Activated CD4-positive, alpha-beta memory T cell treated with anti-CD3 and anti-CD28 coated beads for 36 hours (primary cell): ENCODE results near the gene SLC24A3. TPM values are rescaled to one million over a fixed set of nuclear protein-coding genes. Genes with fewer than 3 reads are reported as not detected.

Source experiments
- CTCF ChIA-PET: fragments of 350-600 bp; sonication (Branson Sonifier 250); formaldehyde crosslinking; loops from one replicate; lab custom pipeline; 2021; ENCODE audit warnings: antibody characterized with exemption, inconsistent platforms; lab: Charles Lee
- POLR2A ChIA-PET: fragments of 350-600 bp; sonication (Branson Sonifier 250); formaldehyde crosslinking; loops from one replicate; lab custom pipeline; 2021; ENCODE audit warnings: antibody characterized with exemption; lab: Charles Lee
- DNase-seq: peaks from one replicate; pipeline ENCODE4 v3.0.0-alpha.2; 2020
- H3K27ac Mint-ChIP-seq: one replicate; pipeline ENCODE4 v1.8.0; 2021; ENCODE audit warnings: mixed read lengths
- H3K27me3 Mint-ChIP-seq: one replicate; pipeline ENCODE4 v1.8.0; 2021; ENCODE audit warnings: mixed read lengths
- H3K36me3 Mint-ChIP-seq: one replicate; pipeline ENCODE4 v1.8.0; 2021; ENCODE audit warnings: mixed read lengths
- H3K4me1 Mint-ChIP-seq: one replicate; pipeline ENCODE4 v1.8.0; 2021; ENCODE audit warnings: low read depth, mixed read lengths
- H3K4me3 Mint-ChIP-seq: one replicate; pipeline ENCODE4 v1.8.0; 2021; ENCODE audit warnings: mild to moderate bottlenecking, mixed read lengths
- H3K9me3 Mint-ChIP-seq: one replicate; pipeline ENCODE4 v1.8.0; 2021; ENCODE audit warnings: mixed read lengths
- intact Hi-C: fragments of 100-400 bp; cut with micrococcal nuclease; formaldehyde crosslinking; loops from one replicate; pipeline ENCODE4 v1.15.1; 2023
- total RNA-seq, 2 experiments: library from RNA; stranded (reverse); gene quantifications; one replicate each; pipeline ENCODE4 v1.2.3, GENCODE V29; 2021

SLC24A3 gene
- total RNA-seq, 2 experiments from 2014 or later: not detected

DNA sequence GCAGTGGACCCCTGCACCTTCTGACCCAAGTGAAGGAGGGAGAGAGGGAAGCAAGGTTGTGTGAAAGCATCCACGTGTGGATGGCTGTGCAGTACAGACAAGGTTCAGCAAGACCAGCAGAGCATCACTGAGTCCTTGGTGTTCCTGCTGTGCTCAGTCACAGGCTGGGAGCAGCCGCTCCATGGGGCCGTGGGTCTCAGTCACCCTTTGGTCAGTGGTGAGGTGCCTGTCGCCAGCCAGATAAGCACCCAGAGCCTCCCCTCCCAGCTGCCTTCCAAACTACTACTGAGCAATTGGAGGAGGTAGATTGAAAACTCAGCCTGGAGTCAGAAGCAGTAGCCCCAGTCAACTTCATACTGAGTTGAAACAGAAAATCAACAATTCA is 218.9 kb downstream of the SLC24A3 start:
- ChIA-PET CTCF (no interaction called here), POLR2A (no interaction called here)
- H3K4me3 Mint-ChIP-seq: no peak overlapping the region

DNA sequence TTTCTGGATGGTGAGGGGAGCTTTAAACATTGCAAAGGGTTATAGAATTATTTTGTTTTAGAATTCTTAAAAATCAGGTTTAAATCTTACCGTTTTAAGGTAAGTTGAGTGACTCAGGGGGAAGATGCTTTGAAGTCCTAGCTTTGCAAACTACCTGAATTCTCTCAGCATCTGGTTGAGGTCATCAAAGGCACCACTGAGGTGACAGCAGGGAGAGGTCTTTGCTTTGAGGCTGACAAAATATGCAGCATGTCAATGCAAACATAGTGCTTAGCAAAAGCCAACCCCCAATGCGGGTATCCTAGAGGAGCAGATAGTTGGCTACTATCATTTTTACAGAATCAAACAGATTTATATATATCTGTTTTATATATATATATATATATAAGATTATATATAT is 219.5 kb downstream of the SLC24A3 start:
- intact Hi-C loops: no loop called here
- peaks cover 2% of the 10 kb centered on the region for H3K27me3 Mint-ChIP-seq
- H3K27ac Mint-ChIP-seq: no peak overlapping the region
- H3K36me3 Mint-ChIP-seq: no peaks in the 10 kb centered on the region
- no peak for DNase-seq
- H3K9me3 Mint-ChIP-seq: no peaks in the 10 kb centered on the region
- POLR2A ChIA-PET: no interaction called here
- no peaks in the 10 kb centered on the region for H3K4me1 Mint-ChIP-seq
- CTCF ChIA-PET: no interaction called here
- H3K4me3 Mint-ChIP-seq: no peak overlapping the region

More for the DNA sequence above, 218.9 kb downstream of the SLC24A3 start:
- Mint-ChIP-seq H3K27ac (no peak overlapping the region), H3K4me1 (no peaks in the 10 kb centered on the region), H3K27me3 (peaks cover 2% of the 10 kb centered on the region), H3K9me3 (no peaks in the 10 kb centered on the region), H3K36me3 (no peaks in the 10 kb centered on the region)
- intact Hi-C loops: no loop called here
- DNase-seq: no peak

GRCh38 chr20:19433371-19434350 is 221.2 kb downstream of the SLC24A3 start:
- H3K36me3 Mint-ChIP-seq: no peaks in the 10 kb centered on the region

GRCh38 chr20:19435316-19435715 is 222.9 kb downstream of the SLC24A3 start:
- Mint-ChIP-seq H3K36me3 (no peaks in the 10 kb centered on the region), H3K27me3 (peaks cover 2% of the 10 kb centered on the region), H3K27ac (no peak overlapping the region), H3K4me3 (no peak overlapping the region), H3K4me1 (no peaks in the 10 kb centered on the region), H3K9me3 (peaks cover 2% of the 10 kb centered on the region)
- intact Hi-C loops: no loop called here
- CTCF ChIA-PET: no interaction called here
- DNase-seq: no peak
- POLR2A ChIA-PET: no interaction called here

More at GRCh38 chr20:19433371-19434350, 221.2 kb downstream of the SLC24A3 start:
- H3K9me3 Mint-ChIP-seq: no peaks in the 10 kb centered on the region
- H3K4me1 Mint-ChIP-seq: no peaks in the 10 kb centered on the region
- H3K4me3 Mint-ChIP-seq: no peak overlapping the region
- intact Hi-C loops: no loop called here
- ChIA-PET POLR2A (no interaction called here), CTCF (no interaction called here)
- H3K27me3 Mint-ChIP-seq: peaks cover 2% of the 10 kb centered on the region
- H3K27ac Mint-ChIP-seq: no peak overlapping the region
- no peak for DNase-seq

DNA sequence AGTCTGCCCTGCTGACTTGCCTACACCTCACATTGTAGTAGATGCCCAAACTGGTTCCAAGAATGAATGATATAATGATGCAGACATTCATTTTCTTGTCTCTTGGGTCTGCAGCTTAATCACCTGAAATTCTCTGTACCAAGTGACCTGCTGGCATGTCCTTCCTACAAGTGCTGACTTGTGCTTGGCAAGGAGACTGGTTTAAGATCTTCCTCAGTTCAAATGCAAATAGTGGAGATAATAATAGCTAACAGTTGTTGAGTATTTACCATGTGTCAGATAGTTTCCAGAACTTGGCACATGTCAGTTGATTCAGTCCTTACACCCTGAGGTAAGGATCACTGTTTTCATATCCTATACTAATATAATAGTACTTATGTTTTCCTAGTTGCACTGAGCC is 223.4 kb downstream of the SLC24A3 start:
- POLR2A ChIA-PET: no interaction called here
- CTCF ChIA-PET: no interaction called here
- no peak for DNase-seq
- H3K27ac Mint-ChIP-seq: no peak overlapping the region
- no peak overlapping the region for H3K4me3 Mint-ChIP-seq
- no peaks in the 10 kb centered on the region for H3K27me3 Mint-ChIP-seq
- intact Hi-C loops: no loop called here
- peaks cover 2% of the 10 kb centered on the region for H3K9me3 Mint-ChIP-seq
- no peaks in the 10 kb centered on the region for H3K36me3 Mint-ChIP-seq
- no peaks in the 10 kb centered on the region for H3K4me1 Mint-ChIP-seq

- no peaks in the 10 kb centered on the region for H3K36me3 Mint-ChIP-seq
- ChIA-PET CTCF (no interaction called here), POLR2A (no interaction called here)
- no peak overlapping the region for H3K4me3 Mint-ChIP-seq
- H3K4me1 Mint-ChIP-seq: no peaks in the 10 kb centered on the region
- H3K27me3 Mint-ChIP-seq: no peaks in the 10 kb centered on the region
- H3K27ac Mint-ChIP-seq: no peak overlapping the region
- no peak for DNase-seq
- H3K9me3 Mint-ChIP-seq: peaks cover 14% of the 10 kb centered on the region
- intact Hi-C loops: no loop called here
Measured at GRCh38 chr20:19438488-19438887, 226.0 kb downstream of the SLC24A3 start.

DNA sequence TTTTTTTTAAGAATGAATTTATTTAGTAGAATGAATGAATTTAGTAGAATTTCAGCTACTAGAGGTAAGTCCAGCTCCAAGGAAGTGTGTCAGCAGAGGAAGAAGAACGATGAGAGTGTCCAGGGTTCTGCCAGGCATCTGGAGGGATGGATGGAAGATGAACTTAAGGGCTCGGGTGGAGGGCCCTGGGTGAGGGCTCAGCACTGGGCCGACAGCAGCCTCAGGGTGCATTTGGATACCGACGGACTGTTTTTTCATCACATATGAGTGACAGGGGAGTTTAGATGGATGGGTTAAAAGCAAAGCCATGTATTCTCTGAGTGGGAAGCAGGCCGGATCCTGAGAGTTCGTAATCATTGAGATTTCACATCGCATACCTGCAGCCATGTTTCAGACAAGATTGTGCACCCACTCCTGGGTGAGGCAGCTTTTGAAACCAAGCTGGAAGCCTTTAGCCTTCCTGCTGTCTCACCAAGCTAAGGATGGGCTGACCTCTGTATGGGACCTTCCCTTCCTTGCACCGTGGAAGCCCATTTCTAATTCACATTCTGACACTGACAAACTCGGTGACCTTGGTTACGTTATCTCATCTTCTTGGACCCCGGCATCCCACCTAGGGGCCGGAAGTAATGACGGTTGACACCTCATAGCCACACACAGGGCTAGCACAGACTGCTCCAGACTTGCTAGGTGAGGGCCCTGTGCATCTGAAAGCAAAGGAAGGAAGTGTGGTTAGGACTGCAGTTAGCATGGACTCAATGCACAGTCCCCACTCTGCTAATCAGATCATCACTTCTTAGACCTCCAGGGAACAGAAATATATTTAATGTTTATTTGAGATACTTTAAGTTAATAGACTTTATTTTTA is 228.5 kb downstream of the SLC24A3 start:
- Mint-ChIP-seq H3K9me3 (peaks cover 21% of the 10 kb centered on the region), H3K27ac (no peak overlapping the region), H3K27me3 (no peaks in the 10 kb centered on the region), H3K4me1 (no peaks in the 10 kb centered on the region), H3K4me3 (no peak overlapping the region), H3K36me3 (no peaks in the 10 kb centered on the region)
- CTCF ChIA-PET: no interaction called here
- no peak for DNase-seq
- POLR2A ChIA-PET: no interaction called here
- intact Hi-C loops: no loop called here

GRCh38 chr20:19446246-19446645 is 233.8 kb downstream of the SLC24A3 start:
- no peak for DNase-seq
- no peaks in the 10 kb centered on the region for H3K27me3 Mint-ChIP-seq
- H3K9me3 Mint-ChIP-seq: peaks cover 20% of the 10 kb centered on the region
- H3K27ac Mint-ChIP-seq: no peak overlapping the region
- H3K4me3 Mint-ChIP-seq: no peak overlapping the region
- H3K4me1 Mint-ChIP-seq: no peaks in the 10 kb centered on the region
- ChIA-PET CTCF (interaction anchor here (0.6 kb wide), 1 partner anchor 94 kb away, joined by 3 read pairs; no protein-coding TSS in a partner anchor), POLR2A (no interaction called here)
- no peaks in the 10 kb centered on the region for H3K36me3 Mint-ChIP-seq
- intact Hi-C loops: no loop called here

DNA sequence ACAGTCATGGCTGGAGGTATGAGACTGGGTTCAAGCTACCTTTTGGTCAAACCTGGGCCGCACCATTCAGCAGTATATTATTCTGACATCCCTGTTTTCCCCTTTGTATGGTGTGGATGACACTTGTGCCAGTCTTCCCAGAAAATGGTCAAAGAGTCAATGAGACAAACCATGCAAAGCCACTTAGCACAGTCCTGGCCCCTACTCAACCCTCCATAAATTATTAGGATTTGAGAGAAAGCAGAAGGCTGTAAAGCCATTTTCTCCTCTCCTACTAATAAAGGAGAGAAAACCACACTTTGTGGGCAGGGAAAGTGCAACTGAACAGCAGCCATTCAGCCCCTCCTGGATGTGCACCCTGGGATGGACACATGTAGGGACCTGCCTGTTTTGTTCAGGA is 236.2 kb downstream of the SLC24A3 start:
- H3K36me3 Mint-ChIP-seq: no peaks in the 10 kb centered on the region
- H3K4me1 Mint-ChIP-seq: no peaks in the 10 kb centered on the region
- H3K27me3 Mint-ChIP-seq: no peaks in the 10 kb centered on the region
- no peak for DNase-seq
- no peak overlapping the region for H3K27ac Mint-ChIP-seq
- ChIA-PET CTCF (no interaction called here), POLR2A (no interaction called here)
- H3K4me3 Mint-ChIP-seq: no peak overlapping the region
- peaks cover 6% of the 10 kb centered on the region for H3K9me3 Mint-ChIP-seq
- intact Hi-C loops: no loop called here

- Mint-ChIP-seq H3K27me3 (no peaks in the 10 kb centered on the region), H3K4me3 (no peak overlapping the region), H3K36me3 (no peaks in the 10 kb centered on the region), H3K9me3 (peaks cover 2% of the 10 kb centered on the region), H3K4me1 (no peaks in the 10 kb centered on the region), H3K27ac (no peak overlapping the region)
- POLR2A ChIA-PET: no interaction called here
- CTCF ChIA-PET: no interaction called here
- intact Hi-C loops: no loop called here
- no peak for DNase-seq
Measured at GRCh38 chr20:19449051-19449450, 236.6 kb downstream of the SLC24A3 start.

- H3K27ac Mint-ChIP-seq: no peak overlapping the region
- intact Hi-C loops: no loop called here
- no peaks in the 10 kb centered on the region for H3K4me1 Mint-ChIP-seq
- no peaks in the 10 kb centered on the region for H3K36me3 Mint-ChIP-seq
- POLR2A ChIA-PET: no interaction called here
- no peak overlapping the region for H3K4me3 Mint-ChIP-seq
- CTCF ChIA-PET: no interaction called here
- H3K27me3 Mint-ChIP-seq: no peaks in the 10 kb centered on the region
- H3K9me3 Mint-ChIP-seq: no peaks in the 10 kb centered on the region
- DNase-seq: no peak
Measured at GRCh38 chr20:19451231-19451922, 238.9 kb downstream of the SLC24A3 start.

GRCh38 chr20:19451923-19452295 is 239.5 kb downstream of the SLC24A3 start:
- DNase-seq: no peak

More at GRCh38 chr20:19451923-19452295, 239.5 kb downstream of the SLC24A3 start:
- no peaks in the 10 kb centered on the region for H3K36me3 Mint-ChIP-seq
- no peak overlapping the region for H3K4me3 Mint-ChIP-seq
- H3K9me3 Mint-ChIP-seq: no peaks in the 10 kb centered on the region
- no peak overlapping the region for H3K27ac Mint-ChIP-seq
- CTCF ChIA-PET: no interaction called here
- POLR2A ChIA-PET: no interaction called here
- intact Hi-C loops: no loop called here
- no peaks in the 10 kb centered on the region for H3K27me3 Mint-ChIP-seq
- H3K4me1 Mint-ChIP-seq: no peaks in the 10 kb centered on the region
